GM19193 (cell line): ENCODE measurements around the gene WDR59.
A peak's percentile ranks its signal among the peaks of the same experiment; 100 is the strongest.

ENCODE experiments used
- POLR2A ChIP-seq: IDR thresholded peaks from 4 replicates; pipeline ENCODE4 v1.6.1; 2011; ENCODE audit not compliant: insufficient read depth, insufficient read length; ENCODE audit errors: extremely low read depth

WDR59 gene

DNA sequence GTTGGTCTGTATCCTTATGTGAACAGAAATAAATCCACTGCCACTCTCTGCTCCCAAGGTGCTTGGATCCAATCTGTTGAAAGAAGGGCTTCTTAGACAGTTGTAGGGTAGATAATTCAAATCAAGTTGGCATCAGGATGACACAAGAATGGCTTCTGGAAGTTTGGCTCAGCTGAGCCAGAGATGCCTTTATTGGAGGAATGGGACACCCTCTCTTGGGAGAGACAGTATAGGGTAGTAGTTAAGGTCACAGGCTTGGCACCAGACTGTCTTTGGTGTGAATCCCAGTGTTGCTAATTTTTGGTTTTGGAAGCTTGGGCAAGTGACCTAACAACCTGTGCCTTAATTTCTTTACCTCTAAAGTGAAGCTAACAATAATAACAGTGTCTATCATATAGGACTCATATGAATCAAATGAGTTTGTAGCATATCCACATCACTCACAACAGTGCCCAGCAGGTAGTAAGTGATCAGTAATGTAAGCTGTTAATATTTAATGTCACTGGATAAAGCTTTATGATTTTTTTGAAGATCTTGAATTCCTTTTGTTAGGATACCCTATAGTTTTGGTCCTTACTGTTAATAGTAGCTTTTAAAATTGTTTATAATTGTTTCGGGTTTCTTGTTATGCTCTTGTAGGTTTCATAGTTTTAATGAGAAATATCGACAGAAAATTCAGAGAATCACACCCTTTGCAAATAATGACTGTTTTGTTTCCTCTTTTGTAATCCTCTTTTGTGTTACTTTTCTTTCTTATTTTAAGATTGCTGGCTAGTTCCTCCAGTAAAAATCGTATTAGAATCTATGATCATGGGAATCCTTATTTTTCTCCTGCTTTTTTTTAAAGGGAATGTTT lies 33.0 kb upstream of the WDR59 start:
- no peak for TF ChIP-seq POLR2A

DNA sequence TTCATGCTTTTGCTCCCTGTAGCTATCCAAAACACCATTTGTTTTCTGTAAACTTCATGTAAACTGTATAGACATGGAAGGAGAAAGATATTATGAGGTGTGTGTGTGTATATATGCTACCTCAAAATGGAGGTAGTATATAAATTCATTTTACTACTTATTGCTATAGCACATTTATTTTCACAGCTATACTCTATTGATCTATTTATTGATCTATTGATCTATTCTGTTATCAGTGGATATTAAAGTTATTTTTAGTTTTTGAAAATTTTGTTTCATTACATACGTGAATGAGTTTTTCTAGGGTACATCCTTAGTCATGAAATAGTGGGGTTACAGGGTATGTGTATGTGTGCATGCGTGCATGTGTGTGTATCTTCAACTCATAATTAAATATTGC lies 29.4 kb upstream of the WDR59 start:
- no peak for TF ChIP-seq POLR2A

DNA sequence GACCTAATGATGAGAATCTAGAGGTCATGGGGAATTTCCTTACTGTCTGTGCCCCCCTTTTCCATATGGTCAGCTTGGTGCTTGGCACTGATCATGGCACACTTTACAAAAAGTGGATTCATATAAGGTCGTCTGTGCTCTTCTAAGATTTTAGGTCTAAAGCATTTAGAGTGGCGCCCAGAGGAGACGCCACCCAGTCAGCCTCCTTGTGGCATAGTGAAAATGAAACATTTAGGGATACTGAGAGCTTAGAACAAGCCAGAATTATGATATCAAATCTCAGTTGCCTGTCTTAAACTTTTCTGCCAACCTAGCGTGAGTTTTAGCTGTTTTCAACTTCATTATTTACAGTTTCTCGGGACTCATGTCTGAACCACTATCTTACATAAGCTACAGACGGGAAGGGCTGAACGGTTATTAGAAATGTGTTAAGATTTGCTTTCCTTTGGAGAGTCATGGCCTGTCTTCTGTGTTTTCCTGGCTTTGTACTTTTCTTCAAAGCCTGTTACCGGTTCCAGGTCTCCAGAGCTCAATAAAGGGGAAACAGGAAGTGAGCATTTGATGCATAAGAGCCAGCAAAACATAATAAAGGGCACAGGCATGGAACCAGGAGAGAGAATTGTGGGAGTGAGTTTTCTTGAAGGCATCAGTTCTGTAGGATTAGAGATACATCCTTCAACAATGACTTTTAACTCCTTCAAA lies 27.6 kb upstream of the WDR59 start:
- TF ChIP-seq POLR2A, result no peak

DNA sequence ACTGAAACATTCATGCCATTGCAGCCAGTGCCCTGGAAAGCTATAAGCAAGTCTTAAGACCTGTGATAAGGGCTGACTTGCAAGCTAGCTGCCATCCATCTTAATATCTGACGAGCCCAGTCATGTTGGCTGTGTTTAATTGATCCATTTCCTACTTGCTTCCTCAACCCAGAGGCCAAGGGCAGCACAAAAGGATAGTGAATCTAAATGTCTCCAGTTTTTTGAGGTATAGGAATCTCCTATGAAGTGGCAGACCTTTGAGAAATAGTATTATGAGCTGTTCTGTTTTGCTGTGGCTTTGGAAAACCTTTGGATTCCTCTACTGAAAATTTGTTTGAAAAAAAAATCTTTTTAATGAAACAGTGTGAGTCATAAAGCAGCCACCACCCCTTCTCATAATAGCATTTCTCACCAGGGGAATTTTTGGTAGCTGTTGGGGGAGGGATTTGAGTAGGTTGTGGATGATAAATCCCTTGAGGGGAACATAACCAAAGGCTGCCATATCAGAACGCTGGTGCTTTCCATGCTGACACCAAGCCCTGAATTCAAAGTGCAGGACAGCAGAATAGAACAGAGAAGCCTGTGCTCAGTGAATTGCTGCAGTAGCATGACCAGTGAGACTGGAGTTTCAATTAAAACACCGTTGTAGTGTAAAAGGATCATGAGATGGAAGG lies 26.8 kb upstream of the WDR59 start:
- TF ChIP-seq POLR2A, result no peak

DNA sequence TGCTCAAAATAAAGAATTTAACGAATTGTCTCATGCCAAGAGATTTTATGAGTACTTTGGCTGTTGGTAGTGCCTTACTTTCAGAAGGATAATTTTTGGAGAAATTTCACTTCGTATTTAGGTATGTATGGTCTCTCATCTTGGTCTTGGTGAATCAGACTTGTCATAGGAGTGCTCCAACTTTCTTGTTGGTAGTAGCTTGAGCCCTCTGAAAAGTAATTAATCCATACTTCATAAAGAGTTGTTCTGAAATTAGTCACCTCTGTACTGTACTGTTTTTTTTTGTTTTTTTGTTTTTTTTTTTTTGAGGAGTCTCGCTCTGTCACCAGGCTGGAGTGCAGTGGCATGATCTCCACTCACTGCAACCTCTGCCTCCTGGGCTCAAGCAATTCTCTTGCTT lies 25.5 kb upstream of the WDR59 start:
- no peak for TF ChIP-seq POLR2A

DNA sequence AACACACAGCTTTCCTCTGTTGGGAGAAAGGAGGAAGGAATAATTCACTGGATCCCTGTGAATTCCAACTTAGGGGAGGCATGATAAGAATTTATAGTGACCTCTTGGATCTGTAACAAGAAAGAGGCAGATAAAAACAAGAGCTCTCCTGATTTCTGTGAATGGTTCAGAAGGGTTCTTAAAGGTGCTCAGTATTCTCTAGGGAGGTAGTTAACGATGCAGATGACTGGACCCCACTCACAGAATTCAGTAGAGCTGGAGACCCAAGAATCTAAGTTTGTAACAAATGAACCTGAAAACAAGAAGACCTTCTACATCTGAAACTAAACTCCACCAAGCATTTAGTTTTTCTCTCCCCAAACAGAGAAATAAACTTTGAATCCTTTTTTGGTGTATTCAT lies 22.5 kb upstream of the WDR59 start:
- TF ChIP-seq POLR2A, result no peak

DNA sequence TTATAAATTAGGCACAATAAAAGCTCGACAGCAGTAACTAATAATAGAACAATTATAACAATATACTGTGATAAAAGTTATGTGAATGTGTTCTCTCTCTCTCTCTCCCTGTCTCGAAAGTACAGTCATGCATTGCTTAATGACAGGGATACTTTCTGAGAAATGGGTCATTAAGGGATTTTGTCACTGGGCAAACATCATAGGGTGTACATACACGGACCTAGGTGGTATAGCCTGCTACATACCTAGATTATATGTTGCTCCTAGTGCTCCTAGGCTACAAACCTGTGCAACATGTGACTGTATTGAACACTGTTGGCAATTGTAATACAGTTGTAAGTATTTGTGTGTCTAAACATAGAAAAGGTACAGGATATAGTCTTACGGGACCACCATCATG lies 20.8 kb upstream of the WDR59 start:
- no peak for TF ChIP-seq POLR2A

DNA sequence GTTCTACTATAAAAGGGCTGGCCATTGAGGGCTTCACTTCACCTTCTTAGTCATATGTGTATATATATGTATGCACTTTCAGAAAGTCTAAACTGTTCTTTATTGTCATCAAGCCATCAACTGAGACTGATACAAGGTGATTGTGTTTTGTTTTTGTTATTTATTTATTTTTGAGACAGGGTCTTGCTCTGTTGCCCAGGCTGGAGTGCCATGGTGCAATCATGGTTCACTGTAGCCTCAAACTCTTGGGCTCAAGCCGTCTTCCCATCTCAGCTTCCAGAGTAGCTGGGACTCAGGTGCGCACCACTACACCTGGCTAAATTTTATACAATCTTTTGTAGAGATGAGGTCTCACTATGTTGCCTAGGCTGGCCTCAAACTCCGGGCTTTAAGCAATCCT lies 19.5 kb upstream of the WDR59 start:
- no peak for TF ChIP-seq POLR2A

DNA sequence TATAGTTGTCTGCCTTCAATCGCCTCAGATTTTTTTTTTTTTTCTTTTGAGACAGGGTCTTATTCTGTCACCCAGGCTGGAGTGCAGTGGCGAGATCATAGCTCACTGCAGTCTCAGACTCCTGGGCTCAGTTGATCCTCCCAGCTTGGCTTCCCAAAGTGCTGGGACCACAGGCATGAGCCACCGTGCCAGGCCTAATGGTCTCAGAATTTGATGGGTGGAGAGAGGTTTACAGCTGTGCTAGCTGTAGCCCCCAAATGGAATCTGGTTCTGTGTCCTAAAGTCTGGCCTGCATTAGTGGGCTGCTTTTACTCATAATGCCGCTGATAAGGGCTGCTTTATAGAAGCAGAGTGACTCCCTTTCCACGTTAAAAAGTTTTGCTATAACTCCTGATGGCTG lies 19.0 kb upstream of the WDR59 start:
- TF ChIP-seq POLR2A, result no peak

DNA sequence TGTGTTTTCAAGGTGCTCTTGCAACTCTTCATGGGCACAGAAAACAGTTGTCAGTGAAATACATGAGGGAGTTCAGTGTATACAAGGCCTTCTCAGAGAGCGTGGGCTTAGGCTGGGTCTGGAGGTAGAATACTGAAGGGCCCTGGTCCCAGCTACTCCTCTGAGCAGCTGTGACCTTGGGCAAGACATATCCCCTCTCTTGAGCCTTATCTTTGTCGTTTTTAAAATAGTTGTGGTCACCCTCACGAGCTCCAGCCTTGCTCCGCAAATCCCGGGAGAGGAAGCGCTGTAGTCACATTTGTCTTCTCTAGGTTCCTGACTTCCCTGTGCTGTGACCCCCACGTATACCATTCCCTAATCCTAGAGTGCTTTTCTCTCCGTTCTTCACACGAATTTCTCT lies 17.6 kb upstream of the WDR59 start:
- TF ChIP-seq POLR2A, result no peak

DNA sequence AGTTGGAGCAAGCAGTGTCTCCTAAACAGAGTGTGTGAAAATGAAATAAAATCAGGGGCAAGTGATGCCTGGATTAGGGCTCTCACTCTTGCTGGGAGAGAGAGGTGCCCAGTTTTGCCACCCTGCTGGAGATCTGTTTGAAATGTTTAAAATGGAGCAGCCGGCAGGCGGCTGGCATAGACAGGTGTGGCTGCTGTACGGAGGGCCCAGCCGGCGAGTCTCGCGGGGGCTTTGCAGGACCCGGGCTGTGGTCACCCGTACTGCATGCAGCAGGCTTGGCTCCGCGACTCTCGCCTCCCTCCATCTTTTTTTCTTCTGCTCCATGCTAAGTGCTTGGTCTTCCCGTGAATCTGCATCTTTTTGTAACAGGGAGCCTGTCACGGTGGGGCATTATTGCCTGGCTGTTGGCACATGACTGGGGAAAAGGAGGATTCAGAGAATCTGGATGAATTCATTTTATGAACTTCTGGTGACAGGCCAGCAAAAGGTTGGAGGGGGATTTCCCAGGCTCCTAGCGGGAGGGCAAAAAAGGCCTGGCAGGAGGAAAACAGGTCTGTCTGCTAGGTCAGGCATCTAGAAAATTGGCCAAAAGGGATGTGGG lies 15.7 kb upstream of the WDR59 start:
- no peak for TF ChIP-seq POLR2A

DNA sequence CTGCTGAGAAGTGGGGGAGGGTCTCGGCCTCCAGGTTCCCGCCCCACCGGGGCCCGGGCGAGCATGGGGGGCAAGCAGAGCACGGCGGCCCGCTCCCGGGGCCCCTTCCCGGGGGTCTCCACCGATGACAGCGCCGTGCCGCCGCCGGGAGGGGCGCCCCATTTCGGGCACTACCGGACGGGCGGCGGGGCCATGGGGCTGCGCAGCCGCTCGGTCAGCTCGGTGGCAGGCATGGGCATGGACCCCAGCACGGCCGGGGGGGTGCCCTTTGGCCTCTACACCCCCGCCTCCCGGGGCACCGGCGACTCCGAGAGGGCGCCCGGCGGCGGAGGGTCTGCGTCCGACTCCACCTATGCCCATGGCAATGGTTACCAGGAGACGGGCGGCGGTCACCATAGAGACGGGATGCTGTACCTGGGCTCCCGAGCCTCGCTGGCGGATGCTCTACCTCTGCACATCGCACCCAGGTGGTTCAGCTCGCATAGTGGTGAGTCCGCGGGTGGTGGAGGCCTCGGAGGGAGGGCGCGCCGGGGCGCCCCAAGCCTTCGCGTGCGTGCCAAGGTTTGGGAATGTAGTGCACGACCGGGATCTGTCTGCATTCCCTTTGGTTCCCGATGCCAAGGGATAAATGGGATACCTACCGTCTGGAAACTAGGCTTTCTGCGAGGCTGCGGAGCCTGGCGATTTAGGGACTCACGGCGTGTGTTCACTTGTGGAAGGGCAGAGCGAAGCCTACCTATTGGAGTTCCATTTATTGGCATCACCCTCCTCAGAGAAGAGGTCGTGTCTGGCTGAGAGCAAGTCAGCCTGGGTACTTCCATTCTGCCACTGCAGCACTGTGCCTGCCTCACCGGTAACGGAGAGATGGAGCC lies 14.9 kb upstream of the WDR59 start:
- TF ChIP-seq POLR2A, result no peak

DNA sequence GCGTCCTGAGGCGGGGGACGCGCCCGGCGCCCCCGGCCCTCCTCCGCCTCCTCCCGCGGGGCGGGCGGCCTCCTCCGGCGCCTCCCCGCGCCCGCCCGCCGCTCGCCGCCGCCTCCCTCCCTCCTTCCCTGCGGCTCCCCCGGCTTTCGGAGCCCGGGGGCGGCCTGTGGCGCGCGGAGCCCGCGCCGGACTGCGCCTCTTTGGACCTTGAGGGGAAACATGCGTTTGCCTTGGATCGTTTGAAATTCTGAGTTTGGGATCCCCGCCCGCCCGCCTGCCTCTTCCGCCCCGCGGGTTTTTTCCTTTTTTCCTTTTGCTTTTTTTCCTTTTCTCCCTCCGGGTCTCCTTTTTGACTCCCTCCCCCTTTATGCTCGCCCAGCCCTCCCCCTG lies 14.3 kb upstream of the WDR59 start:
- TF ChIP-seq POLR2A, result no peak

DNA sequence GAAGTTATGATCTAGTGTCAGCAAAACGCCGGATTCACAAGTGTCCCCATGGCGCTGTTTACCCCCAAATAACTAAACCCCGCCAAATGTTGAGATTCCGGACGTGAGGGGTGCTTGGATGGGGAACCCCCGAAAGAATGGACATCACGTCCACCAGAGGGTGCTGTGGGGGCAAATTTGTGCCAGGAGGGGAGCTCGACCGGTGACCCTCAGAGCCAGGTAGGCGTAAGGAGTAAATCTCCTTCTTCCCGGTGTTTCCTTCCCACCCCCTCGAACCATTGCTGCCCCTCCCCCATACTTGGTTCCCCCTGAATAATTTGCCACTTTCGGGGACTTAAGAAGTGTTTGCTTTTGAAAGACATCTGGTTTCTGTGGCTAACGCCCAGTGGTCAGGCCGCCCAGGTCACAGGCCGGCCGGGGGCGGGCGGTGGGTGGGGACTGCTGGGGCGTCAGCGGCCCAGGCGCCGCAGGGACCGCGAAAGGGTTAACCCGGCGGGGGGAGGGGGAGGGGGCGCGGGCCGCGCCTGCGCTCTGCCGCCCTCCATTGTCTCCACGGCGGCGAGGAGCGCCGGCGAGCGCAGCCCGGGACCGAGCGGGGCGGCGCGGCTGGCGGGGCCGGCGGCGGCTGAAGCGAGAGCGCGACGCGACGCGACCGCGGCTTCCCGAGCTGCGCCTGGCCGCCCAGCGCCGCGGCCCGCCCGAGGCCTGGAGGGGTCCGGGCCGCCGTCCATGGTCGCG lies 13.7 kb upstream of the WDR59 start, which contains the start of gene ZNRF1:
Gene ZNRF1, plus strand, starts transcription at position 544 of the 738 bp plus-strand sequence. CDS start 648 bp downstream, outside the sequence.
- TF ChIP-seq POLR2A, result peak; percentile 38
